Measurements from ENCODE around the gene ODC1.

DNA sequence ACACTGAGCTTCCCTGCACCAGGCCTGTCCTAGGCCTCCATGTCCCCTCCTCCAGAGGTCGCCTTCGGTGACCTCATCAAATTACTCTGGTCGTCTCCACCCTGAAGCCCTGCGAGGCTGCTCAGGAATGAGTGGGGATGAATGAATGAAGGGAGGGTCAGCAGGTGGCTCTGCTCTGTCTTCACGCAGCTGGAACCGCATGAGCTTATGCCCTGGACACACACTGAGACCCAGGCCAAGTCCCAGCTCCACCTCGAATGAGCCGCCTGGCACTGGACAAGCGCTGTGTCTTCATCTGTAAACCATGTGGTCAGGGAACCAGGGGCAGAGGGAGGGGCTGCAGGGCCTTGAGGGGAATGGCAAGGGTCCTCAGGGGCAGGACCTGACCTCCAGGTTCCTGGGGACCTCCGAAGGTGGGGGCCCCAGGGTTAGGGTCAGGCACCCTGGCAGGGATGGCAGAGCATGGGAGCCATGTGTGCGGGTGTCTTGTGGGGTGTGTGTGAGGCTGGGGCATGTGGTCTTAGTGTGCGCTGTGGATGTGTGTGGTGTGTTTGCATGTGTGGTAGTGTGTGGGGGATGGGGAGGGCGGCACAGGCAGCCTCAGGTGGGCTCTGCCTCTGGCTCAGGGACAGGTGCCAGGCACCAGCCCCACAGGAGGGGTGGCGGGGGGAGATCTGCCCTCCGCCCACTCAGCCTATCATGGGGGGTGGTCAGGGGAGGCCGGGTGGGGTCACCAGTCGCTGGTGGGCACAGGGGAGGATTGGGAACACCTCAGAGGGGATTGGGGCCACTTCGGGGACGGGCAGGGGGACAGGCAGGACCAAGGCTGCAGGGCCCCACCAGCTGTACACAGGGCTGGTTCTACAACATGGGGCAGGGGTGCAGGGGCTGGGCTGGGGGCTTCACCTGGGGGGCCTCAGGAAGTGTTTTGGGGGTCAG is 13.9 kb downstream of the ODC1 start:
- TF ChIP-seq, protein P1, sequence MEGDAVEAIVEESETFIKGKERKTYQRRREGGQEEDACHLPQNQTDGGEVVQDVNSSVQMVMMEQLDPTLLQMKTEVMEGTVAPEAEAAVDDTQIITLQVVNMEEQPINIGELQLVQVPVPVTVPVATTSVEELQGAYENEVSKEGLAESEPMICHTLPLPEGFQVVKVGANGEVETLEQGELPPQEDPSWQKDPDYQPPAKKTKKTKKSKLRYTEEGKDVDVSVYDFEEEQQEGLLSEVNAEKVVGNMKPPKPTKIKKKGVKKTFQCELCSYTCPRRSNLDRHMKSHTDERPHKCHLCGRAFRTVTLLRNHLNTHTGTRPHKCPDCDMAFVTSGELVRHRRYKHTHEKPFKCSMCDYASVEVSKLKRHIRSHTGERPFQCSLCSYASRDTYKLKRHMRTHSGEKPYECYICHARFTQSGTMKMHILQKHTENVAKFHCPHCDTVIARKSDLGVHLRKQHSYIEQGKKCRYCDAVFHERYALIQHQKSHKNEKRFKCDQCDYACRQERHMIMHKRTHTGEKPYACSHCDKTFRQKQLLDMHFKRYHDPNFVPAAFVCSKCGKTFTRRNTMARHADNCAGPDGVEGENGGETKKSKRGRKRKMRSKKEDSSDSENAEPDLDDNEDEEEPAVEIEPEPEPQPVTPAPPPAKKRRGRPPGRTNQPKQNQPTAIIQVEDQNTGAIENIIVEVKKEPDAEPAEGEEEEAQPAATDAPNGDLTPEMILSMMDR (IDR thresholded peaks at IDR 0.05; ENCODE audit: low read depth, low read length) = no peak
- TF ChIP-seq POLR2A (IDR thresholded peaks at IDR 0.05; ENCODE audit: extremely low read depth, insufficient read length) (no peak), MYC (IDR thresholded peaks at IDR 0.05; ENCODE audit: low read depth, low read length) (no peak)
- TF ChIP-seq, protein P2, sequence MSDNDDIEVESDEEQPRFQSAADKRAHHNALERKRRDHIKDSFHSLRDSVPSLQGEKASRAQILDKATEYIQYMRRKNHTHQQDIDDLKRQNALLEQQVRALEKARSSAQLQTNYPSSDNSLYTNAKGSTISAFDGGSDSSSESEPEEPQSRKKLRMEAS (IDR thresholded peaks at IDR 0.05; ENCODE audit: low read depth, low read length) = no peak

Data from NB4 (cell line).